ES-I3 (cell line): ENCODE results near the gene AMIGO3.
"Not testable (repeated sequence)": the region's sequence is repeated elsewhere in the genome, so short reads cannot be mapped to it uniquely, and the experiment has no call there.

Source experiments
- H3K36me3 ChIP-seq: 2 replicates; pipeline ENCODE4 v1.6.1; 2013; ENCODE audit warnings: mild to moderate bottlenecking, low read length, control low read depth, moderate library complexity; ENCODE audit not compliant: insufficient read depth
- H3K4me1 ChIP-seq: 2 replicates; pipeline ENCODE4 v1.6.1; 2013; ENCODE audit warnings: mild to moderate bottlenecking, control low read depth, low read length; ENCODE audit not compliant: insufficient read depth
- H3K9ac ChIP-seq: 2 replicates; pipeline ENCODE4 v1.6.1; 2013; ENCODE audit warnings: low read depth, mild to moderate bottlenecking, low read length, moderate library complexity
- H3K9me3 ChIP-seq: 2 replicates; pipeline ENCODE4 v1.6.1; 2013; ENCODE audit warnings: mild to moderate bottlenecking, low read length, moderate library complexity; ENCODE audit not compliant: control insufficient read depth, insufficient read depth

AMIGO3 gene

GRCh38 chr3:49709852-49710251 lies 9.6 kb downstream of the AMIGO3 start:
- Histone ChIP-seq H3K36me3 (peaks cover 2% of the 10 kb centered on the region; the same call in 1 of the 2 replicates), H3K9ac (no peak overlapping the region), H3K4me1 (no peaks in the 10 kb centered on the region), H3K9me3 (no peaks in the 10 kb centered on the region)

- Histone ChIP-seq H3K36me3 (peaks cover 2% of the 10 kb centered on the region; the same call in 1 of the 2 replicates), H3K9ac (no peak overlapping the region), H3K4me1 (no peaks in the 10 kb centered on the region), H3K9me3 (no peaks in the 10 kb centered on the region)
Observed at GRCh38 chr3:49707113-49707480, 12.4 kb downstream of the AMIGO3 start.

- no peaks in the 10 kb centered on the region for H3K9me3 ChIP-seq
- H3K36me3 ChIP-seq: peaks cover 2% of the 10 kb centered on the region; the same call in 1 of the 2 replicates
- no peaks in the 10 kb centered on the region for H3K4me1 ChIP-seq
- no peak overlapping the region for H3K9ac ChIP-seq
Observed at GRCh38 chr3:49706456-49707112, 12.9 kb downstream of the AMIGO3 start.

- peaks cover under 1% of the 10 kb centered on the region; the same call in 1 of the 2 replicates for H3K36me3 ChIP-seq
Observed at GRCh38 chr3:49705390-49705960, 14.0 kb downstream of the AMIGO3 start.

GRCh38 chr3:49704629-49705028 lies 14.9 kb downstream of the AMIGO3 start:
- H3K9me3 ChIP-seq: no peaks in the 10 kb centered on the region
- no peaks in the 10 kb centered on the region; the same call in 1 of the 2 replicates for H3K36me3 ChIP-seq
- H3K4me1 ChIP-seq: 0 out of 2 replicates have a peak, but pooled peaks cover 5% of the 10 kb centered on the region
- H3K9ac ChIP-seq: no peak overlapping the region

More at GRCh38 chr3:49705390-49705960, 14.0 kb downstream of the AMIGO3 start:
- Histone ChIP-seq H3K9me3 (no peaks in the 10 kb centered on the region), H3K4me1 (0 out of 2 replicates have a peak, but pooled peaks cover 5% of the 10 kb centered on the region), H3K9ac (no peak overlapping the region)

GRCh38 chr3:49703956-49704355 lies 15.5 kb downstream of the AMIGO3 start:
- Histone ChIP-seq H3K4me1 (0 out of 2 replicates have a peak, but pooled peaks cover 5% of the 10 kb centered on the region), H3K9ac (no peak overlapping the region), H3K9me3 (no peaks in the 10 kb centered on the region), H3K36me3 (no peaks in the 10 kb centered on the region; the same call in 1 of the 2 replicates)

- Histone ChIP-seq H3K9ac (no peak overlapping the region), H3K36me3 (no peaks in the 10 kb centered on the region; the same call in 1 of the 2 replicates), H3K9me3 (no peaks in the 10 kb centered on the region), H3K4me1 (0 out of 2 replicates have a peak, but pooled peaks cover 5% of the 10 kb centered on the region)
Observed at GRCh38 chr3:49703443-49703927, 16.0 kb downstream of the AMIGO3 start.

DNA sequence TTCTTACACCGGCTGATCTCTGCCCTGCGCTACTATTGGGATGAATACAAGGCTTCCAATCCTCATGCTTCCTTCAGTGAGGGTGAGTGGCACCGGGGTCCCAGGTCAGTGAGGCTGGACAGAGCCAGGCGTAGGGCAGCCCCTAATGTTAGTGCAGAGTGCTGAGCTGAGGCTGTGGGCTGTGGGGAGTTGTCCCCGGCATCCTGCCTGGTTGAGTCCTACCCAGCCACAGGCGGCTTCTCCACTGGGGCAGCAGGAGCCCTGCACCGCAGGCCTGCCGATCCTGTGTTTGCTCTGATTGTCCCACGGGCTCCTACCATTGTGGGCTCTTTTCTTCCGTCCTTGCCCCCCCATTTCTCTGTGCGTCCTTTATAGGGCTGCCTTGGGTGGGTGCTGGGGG lies 16.8 kb downstream of the AMIGO3 start:
- Histone ChIP-seq H3K4me1 (0 out of 2 replicates have a peak, but pooled peaks cover 5% of the 10 kb centered on the region), H3K36me3 (no peaks in the 10 kb centered on the region; the same call in 1 of the 2 replicates), H3K9ac (no peak overlapping the region), H3K9me3 (no peaks in the 10 kb centered on the region)

DNA sequence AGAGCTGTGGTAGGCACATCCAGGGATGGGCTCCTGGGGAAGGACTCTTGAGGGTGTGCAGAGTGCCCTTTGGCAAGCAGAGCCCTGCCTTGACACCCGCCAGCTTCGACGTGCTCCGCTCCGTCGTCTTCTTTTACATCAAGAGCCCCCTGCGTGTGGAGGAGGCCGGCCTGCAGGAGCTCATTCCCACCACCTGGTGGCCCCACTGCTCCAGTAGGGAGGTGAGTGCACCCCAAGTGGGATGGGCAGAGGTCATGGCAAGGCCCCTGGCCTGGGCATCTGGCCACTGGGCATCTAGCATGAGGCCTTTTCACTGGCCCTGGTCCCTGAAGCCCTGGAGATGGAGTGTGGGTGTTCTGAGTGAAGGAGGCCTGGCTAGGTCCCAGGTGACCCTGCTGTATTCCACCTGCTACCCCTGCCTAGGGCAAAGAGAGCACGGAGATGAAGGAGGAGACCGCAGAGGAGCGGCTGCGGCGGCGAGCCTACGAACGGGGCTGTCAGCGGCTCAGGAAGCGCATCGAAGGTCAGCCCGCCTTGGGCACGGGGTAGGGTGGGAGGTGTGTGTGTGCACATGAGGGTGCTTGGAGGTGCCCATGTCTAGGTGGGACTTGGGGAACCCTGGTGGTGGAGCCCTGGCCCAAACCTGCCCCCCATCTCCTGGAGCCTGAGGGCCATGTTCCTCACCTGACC lies 18.0 kb downstream of the AMIGO3 start:
- Histone ChIP-seq H3K36me3 (no peaks in the 10 kb centered on the region; the same call in 1 of the 2 replicates), H3K9ac (no peak overlapping the region), H3K9me3 (no peaks in the 10 kb centered on the region), H3K4me1 (0 out of 2 replicates have a peak, but pooled peaks cover 5% of the 10 kb centered on the region)

- Histone ChIP-seq H3K9me3 (no peaks in the 10 kb centered on the region), H3K9ac (no peak overlapping the region), H3K4me1 (0 out of 2 replicates have a peak, but pooled peaks cover 5% of the 10 kb centered on the region), H3K36me3 (no peaks in the 10 kb centered on the region; the same call in 1 of the 2 replicates)
Observed at GRCh38 chr3:49700453-49701128, 18.9 kb downstream of the AMIGO3 start.

- H3K4me1 ChIP-seq: 0 out of 2 replicates have a peak, but pooled peaks cover 5% of the 10 kb centered on the region
- H3K9ac ChIP-seq: no peak overlapping the region
- no peaks in the 10 kb centered on the region; the same call in 1 of the 2 replicates for H3K36me3 ChIP-seq
- no peaks in the 10 kb centered on the region for H3K9me3 ChIP-seq
Observed at GRCh38 chr3:49700014-49700413, 19.5 kb downstream of the AMIGO3 start.

DNA sequence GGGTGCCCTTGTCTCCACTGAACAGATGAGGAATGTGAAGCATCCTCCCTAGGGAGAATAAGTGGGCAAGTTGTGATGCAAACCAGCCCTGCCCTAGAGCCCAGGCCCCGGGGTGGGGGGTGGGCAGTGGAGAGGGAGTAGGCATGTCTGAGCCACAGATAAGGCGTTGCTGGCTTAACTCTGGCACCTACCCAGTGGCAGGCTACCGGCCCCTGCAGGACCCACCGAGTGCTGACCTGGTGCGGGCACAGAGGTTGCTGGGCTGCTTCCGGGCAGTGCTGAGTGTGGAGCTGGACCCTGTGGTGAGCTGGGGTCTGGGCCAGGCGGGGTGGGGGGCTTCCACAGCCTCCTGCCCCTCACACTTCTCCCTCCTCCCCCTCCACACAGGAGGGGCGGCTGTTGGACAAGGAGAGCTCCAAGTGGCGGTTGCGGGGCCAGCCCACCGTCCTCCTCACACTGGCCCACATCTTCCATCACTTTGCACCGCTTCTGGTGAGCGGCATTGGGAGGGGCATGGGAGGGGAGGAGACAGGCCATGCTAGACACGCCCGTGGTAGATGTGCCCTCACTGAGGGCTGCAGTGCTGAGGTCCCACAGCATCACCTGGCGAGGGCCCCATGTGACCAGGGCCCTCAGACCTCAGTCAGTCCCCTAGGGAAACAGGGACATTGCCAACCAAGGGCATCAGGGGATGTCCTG lies 20.1 kb downstream of the AMIGO3 start:
- no peaks in the 10 kb centered on the region for H3K36me3 ChIP-seq
- H3K4me1 ChIP-seq: 0 out of 2 replicates have a peak, but pooled peaks cover 5% of the 10 kb centered on the region
- H3K9me3 ChIP-seq: no peaks in the 10 kb centered on the region
- H3K9ac ChIP-seq: no peak overlapping the region

GRCh38 chr3:49695350-49696015 lies 24.0 kb downstream of the AMIGO3 start:
- not testable (repeated sequence) for H3K9me3 ChIP-seq, H3K9ac ChIP-seq, H3K36me3 ChIP-seq, H3K4me1 ChIP-seq
